DMS153 (cell line): Measurements from ENCODE around the gene IL22RA2.
A peak's percentile ranks its signal among the peaks of the same experiment; 100 is the strongest.
"Not testable (repeated sequence)": the region's sequence is repeated elsewhere in the genome, so short reads cannot be mapped to it uniquely, and the experiment has no call there.

Experiments used
- DNase-seq: peaks from one replicate; lab custom pipeline; 2025; lab: John Stamatoyannopoulos, UW

IL22RA2 gene

GRCh38 chr6:137173501-137173900, at the start of gene IL22RA2:
Gene IL22RA2, minus strand, starts transcription at chr6:137173644. Its CDS starts 11,895 bp downstream, at chr6:137161749.
- DNase-seq: no peak

GRCh38 chr6:137222381-137222780, 48.9 kb upstream of the IL22RA2 start:
- no peak for DNase-seq

GRCh38 chr6:137219664-137220252, 46.3 kb upstream of the IL22RA2 start:
- DNase-seq: no peak

- DNase-seq: peak; percentile 81
Measured at GRCh38 chr6:137218917-137219663, 45.6 kb upstream of the IL22RA2 start, which contains the start of gene IFNGR1. Gene IFNGR1, minus strand, starts transcription at chr6:137219385. Its CDS starts 58 bp downstream, at chr6:137219327.

- DNase-seq: no peak
Measured at GRCh38 chr6:137218473-137218916, 45.1 kb upstream of the IL22RA2 start.

GRCh38 chr6:137217801-137218472, 44.5 kb upstream of the IL22RA2 start:
- DNase-seq: peak; percentile 5

- no peak for DNase-seq
Measured at GRCh38 chr6:137216875-137217553, 43.6 kb upstream of the IL22RA2 start.

GRCh38 chr6:137216106-137216505, 42.7 kb upstream of the IL22RA2 start:
- DNase-seq: no peak

- DNase-seq: not testable (repeated sequence)
Measured at GRCh38 chr6:137215630-137216029, 42.2 kb upstream of the IL22RA2 start.

GRCh38 chr6:137214931-137215330, 41.5 kb upstream of the IL22RA2 start:
- DNase-seq: no peak

- DNase-seq: no peak
Measured at GRCh38 chr6:137213813-137214212, 40.4 kb upstream of the IL22RA2 start.

- DNase-seq: no peak
Measured at GRCh38 chr6:137213331-137213740, 39.9 kb upstream of the IL22RA2 start.

- no peak for DNase-seq
Measured at GRCh38 chr6:137211910-137212309, 38.5 kb upstream of the IL22RA2 start.

GRCh38 chr6:137210903-137211302, 37.5 kb upstream of the IL22RA2 start:
- DNase-seq: no peak

GRCh38 chr6:137208279-137208678, 34.8 kb upstream of the IL22RA2 start:
- DNase-seq: no peak

- not testable (repeated sequence) for DNase-seq
Measured at GRCh38 chr6:137207457-137207856, 34.0 kb upstream of the IL22RA2 start.

GRCh38 chr6:137206577-137206976, 33.1 kb upstream of the IL22RA2 start:
- DNase-seq: no peak

- no peak for DNase-seq
Measured at GRCh38 chr6:137203256-137203655, 29.8 kb upstream of the IL22RA2 start.

GRCh38 chr6:137202078-137202477, 28.6 kb upstream of the IL22RA2 start:
- DNase-seq: no peak

GRCh38 chr6:137201006-137201405, 27.6 kb upstream of the IL22RA2 start:
- no peak for DNase-seq

- DNase-seq: no peak
Measured at GRCh38 chr6:137200288-137200687, 26.8 kb upstream of the IL22RA2 start.
